T-helper 1 cell treated with Interleukin-12 subunit alpha and Interleukin-12 subunit beta and Interleukin-4 antibody, amounts not matched to agents 30 μg/mL and 1 μg/mL, for 36 hours (primary cell): ENCODE results near the gene C4orf33.
"Not testable (repeated sequence)": the region's sequence is repeated elsewhere in the genome, so short reads cannot be mapped to it uniquely, and the experiment has no call there.

Experiments used
- H3K27ac Mint-ChIP-seq: one replicate; pipeline ENCODE4 v1.8.0; 2021; ENCODE audit warnings: mild to moderate bottlenecking, mixed read lengths
- H3K27me3 Mint-ChIP-seq: one replicate; pipeline ENCODE4 v1.8.0; 2021; ENCODE audit warnings: low read depth, mixed read lengths
- H3K36me3 Mint-ChIP-seq: one replicate; pipeline ENCODE4 v1.8.0; 2021; ENCODE audit warnings: low read depth, mixed read lengths
- H3K4me1 Mint-ChIP-seq: one replicate; pipeline ENCODE4 v1.8.0; 2021; ENCODE audit warnings: low read depth, mixed read lengths
- H3K4me3 Mint-ChIP-seq: one replicate; pipeline ENCODE4 v1.8.0; 2021; ENCODE audit warnings: mild to moderate bottlenecking, moderate library complexity, mixed read lengths
- H3K9me3 Mint-ChIP-seq: one replicate; pipeline ENCODE4 v1.8.0; 2021; ENCODE audit warnings: mixed read lengths

C4orf33 gene

DNA sequence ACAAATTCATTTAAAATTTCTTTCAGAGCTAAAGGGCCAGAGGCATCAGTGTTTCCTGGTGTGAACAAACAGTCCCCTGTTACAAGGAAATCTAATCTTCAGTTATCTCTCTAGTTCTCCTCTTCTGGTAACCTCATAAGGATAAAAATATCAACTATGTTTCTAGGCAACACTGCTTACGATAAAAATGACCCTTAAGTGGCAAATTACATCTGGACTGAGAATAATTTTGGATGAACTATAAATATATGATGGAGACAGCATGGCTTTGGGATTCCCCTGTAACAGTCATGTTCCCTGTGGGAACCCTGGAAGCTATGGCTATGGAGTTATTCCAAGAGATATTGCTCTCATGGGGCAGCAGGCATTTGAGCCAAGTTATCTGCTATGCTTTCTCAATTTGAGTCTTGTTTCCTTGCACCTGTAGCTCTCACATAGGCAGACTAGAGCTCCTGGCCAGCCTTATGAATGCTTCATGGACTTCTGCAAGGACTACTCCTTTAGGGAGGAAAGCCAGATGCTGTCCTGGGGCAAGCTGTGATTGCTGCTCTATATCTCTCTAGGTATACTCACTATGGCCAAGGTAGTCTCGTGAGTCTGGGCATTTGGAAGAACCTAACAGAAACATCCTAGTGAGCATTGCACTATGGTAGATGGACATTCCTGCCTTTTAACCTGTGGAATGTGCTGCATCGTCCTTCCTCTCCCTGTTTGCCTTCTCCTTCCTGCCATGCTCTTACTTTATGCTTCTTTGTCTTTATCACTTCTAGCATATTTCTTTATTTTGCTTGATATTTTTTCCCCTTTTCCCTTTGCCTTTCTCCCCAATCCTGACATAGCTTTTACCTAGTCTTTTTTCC lies 14.2 kb downstream of the C4orf33 start:
- Mint-ChIP-seq H3K36me3 (peaks cover 11% of the 10 kb centered on the region), H3K27ac (no peak overlapping the region), H3K4me1 (no peaks in the 10 kb centered on the region), H3K27me3 (no peaks in the 10 kb centered on the region), H3K4me3 (no peak overlapping the region), H3K9me3 (no peaks in the 10 kb centered on the region)

DNA sequence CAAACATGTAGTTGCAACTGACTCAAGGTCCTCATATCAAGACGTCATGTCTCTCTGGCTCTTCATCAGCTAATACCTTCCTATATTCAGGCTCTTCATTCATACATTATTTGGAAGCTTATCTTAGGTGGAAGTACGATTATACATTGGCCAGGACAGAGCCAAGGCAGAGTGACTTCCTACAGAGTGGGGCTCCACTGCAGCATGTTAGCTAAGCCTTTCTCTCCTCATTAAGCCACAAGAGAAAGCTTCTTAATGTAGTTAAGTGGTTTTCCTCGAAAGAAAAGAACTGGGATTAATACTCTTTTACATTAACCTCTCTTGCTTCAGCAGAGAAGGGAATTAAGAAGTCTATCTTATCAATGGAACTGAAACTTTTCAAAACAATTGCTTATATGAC lies 15.0 kb downstream of the C4orf33 start:
- no peak overlapping the region for H3K4me3 Mint-ChIP-seq
- no peak overlapping the region for H3K27ac Mint-ChIP-seq
- no peaks in the 10 kb centered on the region for H3K27me3 Mint-ChIP-seq

DNA sequence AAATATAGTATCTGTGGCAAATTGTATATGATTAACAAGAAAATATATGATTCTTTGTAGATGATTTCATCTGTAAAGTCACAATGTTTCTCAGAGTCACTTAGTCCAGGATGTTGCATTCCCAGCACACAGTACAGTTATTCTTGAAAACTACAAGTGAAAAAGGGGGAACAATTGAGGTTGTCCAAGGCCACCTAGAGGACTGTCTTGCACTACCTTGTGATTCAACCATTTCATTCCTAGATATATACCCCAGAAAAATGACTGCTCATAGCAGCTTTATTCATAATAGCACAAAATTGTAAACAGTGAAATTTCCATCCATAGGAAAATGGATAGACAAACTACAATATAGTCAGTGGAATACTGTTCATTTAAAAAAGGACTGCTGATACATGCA lies 16.0 kb downstream of the C4orf33 start:
- Mint-ChIP-seq H3K4me3 (no peak overlapping the region), H3K36me3 (peaks cover 11% of the 10 kb centered on the region), H3K27me3 (no peaks in the 10 kb centered on the region), H3K4me1 (no peaks in the 10 kb centered on the region), H3K9me3 (no peaks in the 10 kb centered on the region), H3K27ac (no peak overlapping the region)

More for the DNA sequence above, 15.0 kb downstream of the C4orf33 start:
- Mint-ChIP-seq H3K9me3 (no peaks in the 10 kb centered on the region), H3K36me3 (peaks cover 11% of the 10 kb centered on the region), H3K4me1 (no peaks in the 10 kb centered on the region)

DNA sequence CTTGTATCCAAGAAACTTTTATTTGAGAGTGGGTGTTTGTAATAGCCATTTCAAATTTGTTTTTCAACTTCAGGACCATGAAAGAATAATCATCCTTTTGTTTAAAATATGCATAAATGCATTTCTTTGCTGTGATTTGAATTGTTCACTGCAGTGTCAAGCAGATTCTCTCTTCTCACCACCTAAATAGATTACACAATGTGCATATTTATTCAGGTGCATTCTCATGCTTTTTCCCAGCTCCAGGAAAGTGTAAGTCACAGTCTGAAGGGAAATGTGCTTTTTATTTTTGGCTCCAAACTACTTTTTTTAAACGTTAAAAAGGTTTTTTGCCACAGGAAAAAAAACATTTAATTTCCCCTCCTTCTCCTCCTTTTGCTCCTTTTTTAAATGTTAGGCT lies 17.5 kb downstream of the C4orf33 start:
- no peaks in the 10 kb centered on the region for H3K4me1 Mint-ChIP-seq
- peaks cover 11% of the 10 kb centered on the region for H3K36me3 Mint-ChIP-seq
- H3K27me3 Mint-ChIP-seq = no peaks in the 10 kb centered on the region
- H3K9me3 Mint-ChIP-seq = no peaks in the 10 kb centered on the region
- no peak overlapping the region for H3K27ac Mint-ChIP-seq
- H3K4me3 Mint-ChIP-seq = no peak overlapping the region

DNA sequence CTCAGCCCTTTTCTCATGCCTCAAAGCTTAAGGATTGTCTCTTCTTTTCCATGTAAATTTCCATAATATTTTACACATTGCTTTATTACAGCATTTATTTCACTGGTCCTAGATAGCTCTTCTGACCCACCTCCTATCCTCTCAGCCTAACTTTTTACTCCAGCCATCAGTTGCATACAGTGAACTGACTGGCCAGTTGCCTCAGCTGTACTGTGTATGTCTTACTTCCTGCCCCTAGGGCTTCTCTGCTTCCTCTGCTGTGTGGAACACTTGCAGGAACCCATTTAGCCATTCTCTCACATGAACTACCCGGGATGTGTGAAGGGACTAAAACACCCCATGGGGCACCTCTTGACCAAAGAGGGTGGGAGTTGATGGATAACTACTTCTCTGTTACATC lies 18.0 kb downstream of the C4orf33 start:
- peaks cover 11% of the 10 kb centered on the region for H3K36me3 Mint-ChIP-seq
- H3K27me3 Mint-ChIP-seq = no peaks in the 10 kb centered on the region
- no peaks in the 10 kb centered on the region for H3K9me3 Mint-ChIP-seq
- no peaks in the 10 kb centered on the region for H3K4me1 Mint-ChIP-seq
- no peak overlapping the region for H3K4me3 Mint-ChIP-seq
- H3K27ac Mint-ChIP-seq = no peak overlapping the region

DNA sequence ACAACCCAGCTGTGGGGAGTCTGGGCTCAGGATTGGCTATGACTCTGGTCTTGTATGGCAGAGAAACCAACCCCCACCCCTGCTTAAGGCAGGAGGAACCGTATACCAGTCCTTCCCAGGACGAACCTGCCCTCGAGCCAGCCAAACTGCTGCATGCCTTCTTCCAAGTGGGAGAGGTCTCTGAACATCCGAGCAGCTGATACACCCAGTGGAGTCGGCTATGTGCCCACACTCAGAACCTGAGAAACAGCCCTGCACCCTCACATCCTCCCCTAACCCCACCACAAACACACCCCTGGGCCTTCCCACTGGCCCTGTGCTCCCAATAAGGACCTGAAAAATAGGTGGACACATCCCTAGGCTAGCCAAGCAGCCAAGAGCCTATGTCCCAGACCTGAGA lies 21.8 kb downstream of the C4orf33 start:
- no peaks in the 10 kb centered on the region for H3K36me3 Mint-ChIP-seq

DNA sequence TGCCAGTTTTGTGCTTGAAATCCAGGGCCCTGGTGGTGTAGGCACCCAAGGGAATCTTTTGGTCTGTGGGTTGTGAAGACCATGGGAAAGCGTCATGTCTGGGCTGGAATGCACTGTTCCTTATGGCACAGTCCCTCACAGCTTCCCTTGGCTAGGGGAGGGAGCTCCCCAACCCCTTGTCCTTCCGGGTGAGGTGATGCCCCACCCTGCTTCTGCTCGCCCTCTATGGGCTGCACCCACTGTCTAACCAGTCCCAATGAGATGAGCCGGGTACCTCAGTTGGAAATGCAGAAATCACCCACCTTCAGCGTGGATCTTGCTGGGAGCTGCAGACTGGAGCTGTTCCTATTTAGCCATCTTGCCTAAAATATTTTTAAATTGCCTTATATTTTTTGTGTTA lies 30.7 kb downstream of the C4orf33 start:
- not testable (repeated sequence) for H3K4me1 Mint-ChIP-seq, H3K4me3 Mint-ChIP-seq, H3K36me3 Mint-ChIP-seq, H3K9me3 Mint-ChIP-seq, H3K27ac Mint-ChIP-seq, H3K27me3 Mint-ChIP-seq

More for the DNA sequence above, 21.8 kb downstream of the C4orf33 start:
- Mint-ChIP-seq H3K27me3 (no peaks in the 10 kb centered on the region), H3K4me1 (no peaks in the 10 kb centered on the region), H3K4me3 (no peak overlapping the region), H3K9me3 (no peaks in the 10 kb centered on the region), H3K27ac (no peak overlapping the region)

DNA sequence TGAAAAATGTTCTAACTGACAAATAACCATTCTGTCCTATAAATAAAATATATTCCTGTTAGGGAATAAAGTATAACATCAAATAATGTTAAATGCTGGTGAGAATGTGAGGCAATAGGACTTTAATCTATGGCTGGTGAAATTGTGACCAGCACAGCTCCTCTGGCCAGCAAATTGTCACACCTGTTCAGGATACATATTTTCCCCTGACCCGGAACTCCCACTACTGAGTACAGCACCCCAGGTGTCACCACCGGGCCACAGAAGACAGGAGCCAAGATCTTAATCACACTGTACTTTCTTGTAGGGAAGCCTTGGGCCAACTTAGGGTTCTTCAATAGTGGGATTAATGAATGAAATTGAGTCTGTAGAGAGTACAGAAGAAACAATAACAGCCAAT lies 33.2 kb downstream of the C4orf33 start:
- Mint-ChIP-seq H3K4me1 (no peaks in the 10 kb centered on the region), H3K36me3 (no peaks in the 10 kb centered on the region), H3K27me3 (no peaks in the 10 kb centered on the region), H3K27ac (no peak overlapping the region), H3K9me3 (peaks cover 4% of the 10 kb centered on the region), H3K4me3 (no peak overlapping the region)

DNA sequence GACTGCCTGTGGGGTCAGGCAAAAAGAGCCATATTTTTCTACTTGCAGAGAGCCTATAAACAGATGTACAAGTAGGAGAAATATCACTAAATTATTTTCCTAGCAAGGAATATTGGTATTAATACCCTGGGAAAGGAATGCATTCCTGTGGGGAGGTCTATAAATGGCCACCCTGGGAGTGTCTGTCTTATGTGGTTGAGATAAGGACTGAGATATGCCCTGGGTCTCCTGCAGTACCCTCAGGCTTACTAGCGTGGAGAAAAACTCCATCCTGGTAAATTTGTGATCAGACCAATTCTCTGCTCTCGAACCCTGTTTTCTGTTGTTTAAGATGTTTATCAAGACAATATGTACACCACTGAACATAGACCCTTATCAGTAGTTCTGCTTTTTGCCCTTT lies 35.4 kb downstream of the C4orf33 start:
- Mint-ChIP-seq H3K4me3 (no peak overlapping the region), H3K4me1 (no peaks in the 10 kb centered on the region), H3K36me3 (no peaks in the 10 kb centered on the region), H3K27ac (no peak overlapping the region), H3K27me3 (no peaks in the 10 kb centered on the region), H3K9me3 (peaks cover 4% of the 10 kb centered on the region)

DNA sequence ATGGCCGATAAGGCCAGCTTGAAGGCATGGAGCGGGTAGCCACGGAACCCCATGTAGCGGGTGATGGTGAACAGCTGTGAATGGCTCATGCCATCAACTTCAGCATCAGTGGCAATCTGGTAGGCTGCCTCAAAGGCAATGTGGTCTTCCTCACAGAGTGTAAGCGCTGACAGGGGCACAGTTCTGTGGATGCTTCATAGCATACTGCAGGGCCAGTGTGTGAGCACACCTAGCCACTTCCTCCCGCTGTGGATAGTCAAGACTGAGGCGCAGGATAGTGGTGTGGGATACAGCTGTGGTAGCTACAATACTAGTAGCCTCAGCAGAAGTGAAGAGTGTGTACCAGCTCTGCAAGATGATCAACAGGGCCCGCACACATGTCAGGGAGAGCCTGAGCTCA lies 40.5 kb downstream of the C4orf33 start:
- H3K27me3 Mint-ChIP-seq = peaks cover 3% of the 10 kb centered on the region
- H3K4me1 Mint-ChIP-seq = no peaks in the 10 kb centered on the region
- peaks cover 4% of the 10 kb centered on the region for H3K9me3 Mint-ChIP-seq
- H3K27ac Mint-ChIP-seq = no peak overlapping the region
- no peaks in the 10 kb centered on the region for H3K36me3 Mint-ChIP-seq
- no peak overlapping the region for H3K4me3 Mint-ChIP-seq

DNA sequence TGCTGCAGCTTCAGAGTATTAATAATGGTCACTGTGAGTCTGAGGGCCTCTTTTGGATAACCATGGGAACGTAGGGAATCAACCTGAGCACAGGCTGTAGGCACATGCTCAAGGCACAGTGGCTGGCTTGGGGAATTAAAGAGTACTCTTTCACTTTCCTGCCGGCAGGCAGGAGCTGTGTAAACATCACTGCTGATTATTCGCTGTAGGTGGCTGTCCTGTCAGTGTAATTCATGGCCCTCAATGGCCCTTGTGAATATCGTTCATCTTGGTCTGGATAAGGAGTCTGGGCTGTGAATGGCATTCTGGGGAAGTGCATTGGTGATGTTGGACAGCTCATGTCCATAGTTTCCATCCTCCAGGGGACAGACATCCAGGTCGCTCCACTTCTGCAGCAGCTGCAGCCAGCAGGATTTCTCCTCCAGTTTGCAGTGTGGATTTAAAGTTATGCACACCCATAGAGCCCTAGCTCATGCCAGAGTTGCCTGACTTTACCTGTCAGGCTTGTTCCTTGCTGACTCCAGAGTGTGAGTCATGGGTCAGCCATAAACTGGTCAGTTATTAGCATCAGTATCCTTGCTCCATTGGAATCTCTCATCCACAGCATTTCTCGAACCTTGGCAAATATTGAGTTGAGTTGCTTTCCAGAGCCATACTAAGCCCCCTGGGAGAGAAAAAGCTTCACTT lies 43.0 kb downstream of the C4orf33 start:
- Mint-ChIP-seq H3K27me3 (peaks cover 3% of the 10 kb centered on the region), H3K4me1 (no peaks in the 10 kb centered on the region), H3K27ac (no peak overlapping the region), H3K4me3 (no peak overlapping the region), H3K36me3 (no peaks in the 10 kb centered on the region), H3K9me3 (no peaks in the 10 kb centered on the region)

DNA sequence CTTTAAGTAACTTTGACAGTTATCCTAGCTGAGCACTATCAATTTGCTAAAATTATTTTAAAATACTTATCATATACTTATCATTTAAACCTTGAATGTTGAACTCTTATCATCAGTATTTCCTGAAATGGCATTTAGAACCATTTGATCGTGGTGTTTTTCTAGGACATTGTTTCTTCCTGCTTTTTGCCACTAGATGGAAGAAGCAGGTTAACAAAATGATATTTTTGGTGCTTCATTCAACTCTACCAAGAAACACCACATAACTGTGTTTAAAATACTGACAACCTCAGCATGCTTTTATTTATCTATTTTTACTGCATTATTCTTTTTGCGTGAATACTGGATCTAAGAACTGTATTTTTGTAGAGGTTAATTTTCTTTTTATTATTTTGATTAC lies 44.6 kb downstream of the C4orf33 start:
- Mint-ChIP-seq H3K4me3 (no peak overlapping the region), H3K36me3 (no peaks in the 10 kb centered on the region), H3K27ac (no peak overlapping the region), H3K9me3 (no peaks in the 10 kb centered on the region), H3K27me3 (peaks cover 8% of the 10 kb centered on the region), H3K4me1 (no peaks in the 10 kb centered on the region)

DNA sequence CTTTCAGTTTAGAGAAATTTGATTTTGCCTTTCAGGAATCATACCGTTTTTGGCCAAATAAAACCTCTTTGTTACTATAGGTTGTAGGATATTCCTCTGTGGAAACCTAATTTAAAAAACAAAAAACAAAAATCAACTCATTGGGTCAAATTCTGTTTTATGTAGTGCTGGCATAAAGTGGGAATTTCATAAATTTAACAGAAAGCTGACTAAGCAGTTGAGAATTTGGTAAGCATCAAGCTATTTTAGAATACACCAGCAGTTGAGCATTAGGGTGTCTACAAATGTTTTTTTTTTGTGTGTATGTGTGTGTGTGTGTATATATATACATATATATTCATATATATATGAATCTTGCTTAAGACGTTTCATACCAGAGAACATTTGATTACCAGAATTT lies 47.4 kb downstream of the C4orf33 start:
- Mint-ChIP-seq H3K4me3 (no peak overlapping the region), H3K9me3 (no peaks in the 10 kb centered on the region), H3K36me3 (no peaks in the 10 kb centered on the region), H3K27ac (no peak overlapping the region), H3K4me1 (no peaks in the 10 kb centered on the region), H3K27me3 (peaks cover 8% of the 10 kb centered on the region)

DNA sequence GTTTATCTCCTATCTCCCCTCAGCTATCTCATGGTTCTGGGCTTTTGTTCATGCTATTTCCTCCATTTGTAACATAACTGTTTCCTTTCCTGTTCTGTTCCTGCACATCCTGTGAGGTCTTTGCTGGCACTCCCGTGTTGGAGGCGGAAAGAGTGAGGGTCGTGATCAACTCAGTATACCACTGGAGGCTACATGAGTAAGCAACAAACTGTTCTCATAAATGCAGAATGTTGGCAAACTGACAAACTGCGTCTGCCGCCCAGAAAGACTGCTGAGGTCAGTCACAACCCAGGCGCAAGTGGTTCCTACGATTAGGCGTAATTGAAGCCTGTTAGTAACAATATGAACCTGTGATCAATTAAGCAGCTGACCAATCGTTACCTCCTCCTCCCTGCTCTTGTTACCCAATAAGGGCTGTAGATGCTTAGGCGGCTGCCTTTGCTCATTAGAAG lies 48.8 kb downstream of the C4orf33 start:
- Mint-ChIP-seq H3K27me3 (peaks cover 8% of the 10 kb centered on the region), H3K4me1 (no peaks in the 10 kb centered on the region), H3K4me3 (no peak overlapping the region), H3K9me3 (no peaks in the 10 kb centered on the region), H3K27ac (no peak overlapping the region), H3K36me3 (no peaks in the 10 kb centered on the region)

DNA sequence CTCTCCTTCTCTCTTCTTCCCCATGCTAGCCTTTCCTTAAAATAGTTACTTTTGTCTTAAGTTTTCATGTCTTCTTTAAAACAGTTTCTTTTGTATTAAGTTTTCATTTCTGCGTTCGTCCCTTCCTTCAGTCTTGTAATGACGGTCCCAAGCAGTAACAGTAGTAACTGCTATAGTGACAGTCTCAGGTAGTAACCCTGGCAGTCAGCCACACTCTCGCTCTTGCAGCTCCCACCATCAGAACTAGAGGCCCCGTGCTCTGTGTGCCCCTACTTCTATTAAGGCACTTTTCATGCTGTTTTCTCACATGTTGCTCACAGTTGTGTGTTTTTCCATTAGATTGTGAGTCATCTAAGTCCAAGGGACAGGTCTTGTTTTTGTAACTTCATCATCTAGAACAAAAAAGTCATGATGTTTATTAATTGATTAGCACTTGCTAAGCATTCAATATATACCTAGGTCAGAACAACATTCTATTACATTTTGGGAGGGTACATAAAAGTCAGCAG lies 49.3 kb downstream of the C4orf33 start:
- no peak overlapping the region for H3K27ac Mint-ChIP-seq
- no peaks in the 10 kb centered on the region for H3K9me3 Mint-ChIP-seq
- H3K27me3 Mint-ChIP-seq = peaks cover 8% of the 10 kb centered on the region
- H3K36me3 Mint-ChIP-seq = no peaks in the 10 kb centered on the region
- no peaks in the 10 kb centered on the region for H3K4me1 Mint-ChIP-seq
- no peak overlapping the region for H3K4me3 Mint-ChIP-seq
